ENCODE data around the gene ZFAND2A.
"Not testable (repeated sequence)": the region's sequence is repeated elsewhere in the genome, so short reads cannot be mapped to it uniquely, and the experiment has no call there.

Gene ZFAND2A

GRCh38 chr7:1174881-1175596, 15.0 kb upstream of the ZFAND2A start:
- no peak for DNase-seq

GRCh38 chr7:1174002-1174401, 14.0 kb upstream of the ZFAND2A start:
- no peak for DNase-seq

GRCh38 chr7:1172666-1173523, 12.9 kb upstream of the ZFAND2A start:
- no peak for DNase-seq

GRCh38 chr7:1171516-1171915, 11.5 kb upstream of the ZFAND2A start:
- DNase-seq, result not testable (repeated sequence)

- DNase-seq, result no peak
Observed at GRCh38 chr7:1170741-1171501, 10.9 kb upstream of the ZFAND2A start.

GRCh38 chr7:1169409-1170368, 9.7 kb upstream of the ZFAND2A start:
- peak; percentile 75 to 97 for DNase-seq

GRCh38 chr7:1168422-1168821, 8.4 kb upstream of the ZFAND2A start:
- DNase-seq, result no peak

GRCh38 chr7:1164436-1164835, 4.4 kb upstream of the ZFAND2A start:
- no peak for DNase-seq

- no peak for DNase-seq
Observed at GRCh38 chr7:1163121-1163520, 3.1 kb upstream of the ZFAND2A start.

- no peak for DNase-seq
Observed at GRCh38 chr7:1160670-1161021, 650 bp upstream of the ZFAND2A start.

- DNase-seq, result not testable (repeated sequence)
Observed at GRCh38 chr7:1159231-1159630, 765 bp downstream of the ZFAND2A start.

- no peak for DNase-seq
Observed at GRCh38 chr7:1158203-1159126, 1.5 kb downstream of the ZFAND2A start.

GRCh38 chr7:1156782-1157535, 3.0 kb downstream of the ZFAND2A start:
- peak; percentile 49 to 62 for DNase-seq

GRCh38 chr7:1155818-1156781, 3.9 kb downstream of the ZFAND2A start:
- DNase-seq, result not testable (repeated sequence)

GRCh38 chr7:1154172-1154739, 5.7 kb downstream of the ZFAND2A start:
- DNase-seq, result no peak

- DNase-seq, result no peak
Observed at GRCh38 chr7:1152492-1152891, 7.5 kb downstream of the ZFAND2A start.

- DNase-seq, result no peak
Observed at GRCh38 chr7:1151653-1152425, 8.2 kb downstream of the ZFAND2A start.

- DNase-seq, result no peak
Observed at GRCh38 chr7:1151156-1151555, 8.8 kb downstream of the ZFAND2A start.
